ENCODE results near the gene IQCM.

DNA sequence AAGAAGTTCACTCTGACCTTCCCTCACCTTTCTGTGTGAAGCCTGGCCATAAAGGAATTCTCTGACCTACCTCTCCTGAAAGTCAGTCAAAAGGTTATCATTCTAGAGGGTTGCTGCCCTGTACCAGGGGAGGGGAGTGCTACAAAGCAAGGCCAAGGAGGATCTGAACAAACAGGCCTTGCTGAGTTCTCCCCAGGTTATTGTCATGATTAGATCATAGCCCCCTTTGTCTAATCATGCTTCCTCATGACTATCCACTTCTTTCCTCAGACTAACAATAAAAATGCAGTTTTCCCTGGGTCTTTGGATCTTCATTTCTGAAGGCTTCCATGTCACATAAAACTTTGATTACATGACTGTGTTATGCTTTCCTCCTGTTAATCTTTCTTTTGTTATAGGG, 472.0 kb downstream of the IQCM start:
- TF ChIP-seq, protein P1, sequence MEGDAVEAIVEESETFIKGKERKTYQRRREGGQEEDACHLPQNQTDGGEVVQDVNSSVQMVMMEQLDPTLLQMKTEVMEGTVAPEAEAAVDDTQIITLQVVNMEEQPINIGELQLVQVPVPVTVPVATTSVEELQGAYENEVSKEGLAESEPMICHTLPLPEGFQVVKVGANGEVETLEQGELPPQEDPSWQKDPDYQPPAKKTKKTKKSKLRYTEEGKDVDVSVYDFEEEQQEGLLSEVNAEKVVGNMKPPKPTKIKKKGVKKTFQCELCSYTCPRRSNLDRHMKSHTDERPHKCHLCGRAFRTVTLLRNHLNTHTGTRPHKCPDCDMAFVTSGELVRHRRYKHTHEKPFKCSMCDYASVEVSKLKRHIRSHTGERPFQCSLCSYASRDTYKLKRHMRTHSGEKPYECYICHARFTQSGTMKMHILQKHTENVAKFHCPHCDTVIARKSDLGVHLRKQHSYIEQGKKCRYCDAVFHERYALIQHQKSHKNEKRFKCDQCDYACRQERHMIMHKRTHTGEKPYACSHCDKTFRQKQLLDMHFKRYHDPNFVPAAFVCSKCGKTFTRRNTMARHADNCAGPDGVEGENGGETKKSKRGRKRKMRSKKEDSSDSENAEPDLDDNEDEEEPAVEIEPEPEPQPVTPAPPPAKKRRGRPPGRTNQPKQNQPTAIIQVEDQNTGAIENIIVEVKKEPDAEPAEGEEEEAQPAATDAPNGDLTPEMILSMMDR (conservative IDR thresholded peaks at IDR 0.05 in 1 of 2, IDR thresholded peaks at IDR 0.05 in 1 of 2; ENCODE audit: low read depth in 1 of 2, low read length in 2 of 2) = no peak
- no peak for TF ChIP-seq EZH2 (IDR thresholded peaks at IDR 0.05; ENCODE audit: low read length, missing control alignments)
